ENCODE measurements around the gene FAS.
"Not testable (repeated sequence)": the region's sequence is repeated elsewhere in the genome, so short reads cannot be mapped to it uniquely, and the experiment has no call there.

Gene FAS

DNA sequence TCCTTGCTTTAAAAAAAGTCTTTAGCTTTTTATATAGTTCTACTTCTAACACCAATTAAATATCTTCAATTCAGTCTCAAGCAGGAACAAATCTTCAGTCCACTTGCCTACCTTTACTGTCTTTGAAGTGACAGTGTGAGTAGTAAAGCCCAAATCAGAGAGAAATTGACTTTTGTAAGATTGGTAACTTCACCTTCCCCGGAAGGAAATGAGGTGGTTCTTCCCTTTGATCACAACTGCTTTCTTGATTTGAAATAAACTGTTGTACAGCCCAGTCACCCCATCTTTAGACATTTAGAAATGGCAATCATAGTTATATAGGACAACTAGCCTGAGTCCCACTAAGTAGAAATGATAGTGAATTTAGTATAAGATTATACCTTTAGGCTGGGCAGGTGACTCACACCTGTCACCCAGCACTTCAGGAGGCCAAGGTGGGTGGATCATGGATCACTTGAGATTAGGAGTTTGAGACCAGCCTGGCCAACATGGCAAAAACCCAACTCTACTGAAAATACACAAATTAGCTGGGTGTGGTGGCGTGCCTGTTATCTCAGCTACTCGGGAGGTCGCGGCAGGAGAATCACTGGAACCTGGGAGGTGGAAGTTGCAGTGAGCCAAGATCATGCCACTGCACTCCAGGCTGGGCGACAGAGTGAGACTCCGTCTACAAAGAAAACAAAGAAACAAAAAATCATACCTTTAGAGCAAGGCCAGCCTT, 4.7 kb downstream of the FAS start:
- DNase-seq: no peak

DNA sequence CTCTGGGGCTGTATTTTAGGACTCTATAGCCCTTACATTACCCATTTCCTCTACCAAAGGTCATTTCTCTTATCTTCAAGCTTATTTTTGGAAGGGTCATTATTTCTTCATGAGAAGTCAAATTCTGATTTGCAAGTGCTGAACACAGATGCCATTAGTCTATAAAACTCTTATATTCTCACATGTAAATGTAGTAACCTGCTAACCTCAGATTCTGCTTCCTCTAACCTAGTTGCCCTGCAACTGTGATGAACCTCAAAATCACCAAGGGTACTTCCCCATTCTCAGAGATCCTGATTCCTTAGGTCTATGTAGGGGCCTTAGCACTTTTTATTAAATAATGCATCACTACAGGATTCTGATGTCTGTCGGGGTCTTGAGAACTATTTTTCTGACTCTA, 6.3 kb downstream of the FAS start:
- no peak for DNase-seq

DNA sequence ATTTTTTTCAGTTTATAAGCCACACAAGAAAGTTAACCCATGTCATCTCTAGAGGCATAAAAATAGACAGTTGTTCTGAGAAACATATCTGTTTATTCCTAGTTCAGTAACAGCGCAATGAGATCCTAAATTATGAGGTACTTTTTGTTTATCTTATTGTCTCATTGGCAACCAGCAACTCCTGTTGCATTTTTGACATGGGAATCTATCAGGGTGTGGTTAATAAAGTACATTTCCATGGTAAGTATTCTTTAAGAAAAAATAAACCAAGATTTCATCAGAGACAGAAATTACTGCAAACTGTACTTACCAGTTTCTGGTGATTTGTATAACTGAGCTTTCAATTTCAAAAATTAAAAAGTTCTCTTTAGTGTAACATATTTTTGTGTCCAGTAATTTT, 9.0 kb downstream of the FAS start:
- no peak for DNase-seq

DNA sequence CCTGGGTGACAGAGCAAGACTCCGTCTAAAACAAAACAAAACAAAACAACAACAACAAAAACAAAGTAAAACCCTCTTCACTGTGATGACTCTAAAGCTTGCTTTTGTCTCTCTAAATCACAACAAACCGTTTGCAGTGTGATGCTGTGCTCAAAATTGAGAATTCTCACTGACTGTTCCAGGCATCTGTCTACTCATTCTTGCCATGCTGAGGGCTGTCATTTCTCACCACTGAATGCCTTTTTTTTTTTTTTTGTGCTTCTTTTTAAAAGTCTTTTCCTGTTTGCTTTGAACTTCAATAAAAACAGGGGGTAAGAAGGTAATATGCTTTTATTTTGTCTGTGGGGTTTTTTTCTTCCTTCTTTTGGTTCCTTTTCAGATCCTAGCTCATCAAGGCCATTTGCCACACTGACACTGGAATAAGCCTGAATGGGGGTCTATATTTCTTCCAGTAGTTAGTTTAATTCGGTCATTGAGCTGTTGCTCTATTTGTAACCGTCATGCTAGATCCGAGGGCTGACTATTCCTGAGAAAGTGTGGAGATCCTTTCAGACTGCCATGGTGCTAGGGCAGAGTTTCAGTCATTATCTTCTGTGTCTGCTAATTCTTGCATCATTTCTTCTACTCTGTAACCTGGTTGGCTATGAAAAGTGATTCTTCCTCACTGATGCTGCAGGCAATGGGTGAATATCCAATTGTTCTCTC, 10.6 kb downstream of the FAS start:
- no peak for DNase-seq

DNA sequence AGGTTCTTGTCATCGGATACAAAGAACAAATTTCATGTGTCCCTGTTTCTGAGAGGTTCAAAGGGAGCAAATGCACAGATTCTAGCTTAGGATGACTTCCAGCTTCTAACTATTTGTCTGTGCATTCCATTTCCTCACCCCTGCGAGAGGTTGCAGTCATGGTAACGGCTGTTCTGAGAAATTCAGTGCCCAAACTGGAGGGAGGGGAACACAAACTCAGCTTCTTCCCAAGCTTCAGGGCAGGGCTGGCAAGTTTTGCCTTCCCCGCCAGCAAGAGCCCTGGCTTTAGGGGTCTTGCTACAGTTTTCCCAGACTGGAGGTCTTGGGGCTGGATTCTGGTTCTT, 11.1 kb downstream of the FAS start:
- DNase-seq: no peak

DNA sequence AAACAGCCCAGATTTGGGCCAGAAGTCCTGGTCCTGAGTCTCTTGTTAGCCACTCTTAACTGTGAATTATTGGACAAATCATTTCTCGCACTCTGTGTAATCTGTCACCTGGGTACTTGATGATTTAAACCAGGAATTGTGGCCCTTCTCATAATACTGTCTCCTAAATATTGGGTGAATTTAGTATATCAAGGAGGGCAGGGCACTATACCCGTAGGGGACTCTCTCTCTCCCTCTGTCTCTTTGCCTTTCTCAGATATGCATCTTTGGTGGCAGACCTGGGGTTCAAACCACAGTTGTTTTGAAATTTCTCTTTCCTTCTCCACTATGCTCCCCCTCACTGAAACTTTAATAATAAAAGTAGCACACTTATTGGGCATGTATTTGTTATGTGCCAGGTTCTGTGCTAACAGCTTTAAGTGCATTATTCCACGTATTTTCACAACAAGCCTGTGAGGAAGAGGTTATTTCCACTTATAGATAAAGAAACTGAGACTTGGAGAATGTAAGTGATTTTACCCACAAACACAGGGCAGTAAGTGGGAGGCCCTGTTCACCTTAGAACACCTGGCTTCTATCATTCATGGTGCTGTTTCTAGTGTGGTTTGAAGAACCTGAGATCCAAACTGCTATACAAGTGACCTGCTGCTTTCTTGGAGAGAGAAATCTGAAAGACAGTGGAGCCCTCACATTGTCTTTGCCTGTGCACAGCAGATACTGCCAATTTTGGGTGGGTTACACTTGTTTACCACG, 11.8 kb downstream of the FAS start:
- DNase-seq: no peak

DNA sequence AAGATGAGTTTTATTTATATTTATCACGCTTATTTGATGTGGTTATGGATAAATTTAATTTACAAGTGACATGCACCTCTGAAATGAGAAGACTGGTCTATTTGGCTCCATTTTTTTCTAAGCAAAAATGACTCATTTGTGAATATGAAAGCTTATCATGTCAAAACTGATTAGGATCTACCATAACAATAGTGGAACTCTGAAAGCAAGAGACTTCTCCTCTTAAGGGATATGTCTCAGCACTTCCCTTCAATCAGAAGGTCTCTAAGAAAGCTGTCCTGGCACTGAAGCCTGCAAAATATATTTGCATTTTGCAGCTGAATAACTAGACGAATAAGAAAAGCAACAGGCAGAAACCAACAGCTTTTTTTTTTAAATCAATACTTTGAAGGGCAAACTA, 12.7 kb downstream of the FAS start:
- DNase-seq: no peak

DNA sequence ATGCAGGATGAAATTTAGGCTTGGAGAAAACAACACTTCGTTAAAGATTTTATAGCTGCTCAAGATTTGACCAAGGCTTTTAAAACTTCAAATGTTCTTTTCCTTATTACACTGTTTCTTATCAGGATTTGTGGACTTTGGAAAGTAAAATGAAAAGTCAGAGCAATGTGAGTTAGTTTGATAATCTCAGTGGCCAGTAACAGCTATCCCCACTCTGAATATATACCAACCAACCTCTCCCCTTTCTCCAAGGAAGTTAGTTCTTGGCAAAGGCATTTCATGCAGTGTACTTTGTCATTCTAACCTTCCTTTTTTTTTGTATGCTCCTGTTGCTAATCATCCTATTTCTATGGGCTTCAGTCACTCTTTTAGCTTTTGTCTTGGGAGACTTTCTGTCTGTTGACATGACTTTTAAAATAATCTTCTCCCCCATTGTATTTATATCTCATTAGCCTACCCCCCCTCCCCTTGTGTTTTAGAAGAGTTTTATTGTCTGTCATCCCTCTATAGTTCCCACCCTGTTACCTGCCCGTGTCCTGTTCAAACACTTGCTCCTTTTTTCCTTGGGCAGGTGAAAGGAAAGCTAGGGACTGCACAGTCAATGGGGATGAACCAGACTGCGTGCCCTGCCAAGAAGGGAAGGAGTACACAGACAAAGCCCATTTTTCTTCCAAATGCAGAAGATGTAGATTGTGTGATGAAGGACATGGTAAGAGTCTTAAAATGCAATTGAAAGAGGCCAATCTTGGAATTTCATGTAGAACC, 16.7 kb downstream of the FAS start:
- no peak for DNase-seq

DNA sequence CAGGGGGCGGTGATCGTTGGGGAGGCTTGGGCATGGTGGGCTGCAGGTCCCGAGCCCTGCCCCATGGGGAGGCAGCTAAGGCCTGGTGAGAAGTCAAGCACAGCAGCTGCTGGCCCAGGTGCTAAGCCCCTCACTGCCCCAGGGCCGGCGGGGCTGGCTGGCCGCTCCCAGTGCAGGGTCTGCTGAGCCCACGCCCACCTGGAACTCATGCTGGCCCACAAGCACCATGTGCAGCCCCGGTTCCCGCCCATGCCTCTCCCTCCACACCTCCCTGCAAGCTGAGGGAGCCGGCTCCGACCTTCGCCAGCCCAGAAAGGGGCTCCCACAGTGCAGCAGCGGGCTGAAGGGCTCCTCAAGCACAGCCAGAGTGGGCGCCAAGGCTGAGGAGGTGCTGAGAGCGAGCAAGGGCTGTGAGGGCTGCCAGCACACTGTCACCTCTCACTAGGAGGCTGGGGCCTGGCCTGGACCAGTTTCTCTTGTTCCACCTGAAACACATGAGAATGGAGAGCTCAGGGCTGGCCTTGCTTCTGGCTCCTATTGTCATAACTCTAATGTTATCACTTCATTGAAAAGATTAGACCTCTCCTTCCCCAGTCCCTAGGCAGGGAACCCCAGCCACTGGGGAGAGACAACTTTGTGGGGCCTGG, 28.2 kb downstream of the FAS start:
- not testable (repeated sequence) for DNase-seq

DNA sequence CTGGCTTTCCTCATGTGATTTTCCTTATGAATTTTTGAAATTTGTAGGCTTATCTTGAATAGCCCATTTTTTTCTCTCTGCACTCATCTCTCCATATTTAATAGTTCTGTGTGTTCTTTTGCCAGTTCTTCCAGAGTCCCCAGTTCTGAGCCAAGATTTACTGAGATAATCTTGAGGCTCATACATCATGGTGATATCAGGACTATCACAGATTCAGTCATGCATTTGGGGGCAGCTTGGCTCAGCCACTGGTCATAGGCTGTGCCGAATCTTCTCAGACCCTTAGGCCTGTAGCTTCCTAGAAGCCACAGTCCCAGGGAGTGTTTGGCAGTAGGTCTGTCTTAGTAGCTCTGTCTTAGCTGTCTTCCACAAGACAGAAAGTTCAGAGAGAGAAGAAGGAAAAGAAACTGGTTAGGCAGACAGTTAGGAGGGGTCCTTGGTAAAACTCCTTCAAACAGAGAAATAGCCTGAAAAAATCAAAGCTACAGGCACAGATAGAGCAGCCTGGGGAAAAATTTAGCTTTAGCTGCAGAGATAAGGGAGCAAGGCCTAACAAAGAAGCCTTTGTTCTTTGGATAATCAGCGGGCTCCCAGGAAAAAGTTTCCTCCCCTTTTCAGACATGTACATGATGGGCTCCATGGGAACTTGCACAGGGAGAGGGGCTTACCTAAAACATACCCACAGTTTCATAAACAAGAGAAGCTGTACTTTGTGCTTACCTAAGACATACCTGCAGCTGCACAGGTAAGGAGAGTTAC, 29.1 kb downstream of the FAS start:
- DNase-seq: no peak

DNA sequence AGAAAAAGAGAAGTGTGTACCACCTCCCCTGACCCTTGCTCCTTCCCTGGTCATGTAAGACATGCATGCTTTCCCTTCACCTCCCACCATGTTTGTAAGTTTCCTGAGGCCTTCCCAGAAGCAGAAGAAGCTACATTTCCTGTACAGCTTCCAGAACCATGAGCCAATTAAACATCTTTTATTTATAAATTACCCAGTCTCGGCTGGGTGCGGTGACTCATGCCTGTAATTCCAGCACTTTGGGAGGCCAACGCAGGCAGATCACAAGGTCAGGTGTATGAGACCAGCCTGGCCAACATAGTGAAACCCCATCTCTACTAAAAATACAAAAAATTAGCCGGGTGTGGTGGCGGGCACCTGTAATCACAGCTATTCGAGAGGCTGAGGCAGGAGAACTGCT, 30.9 kb downstream of the FAS start:
- not testable (repeated sequence) for DNase-seq

DNA sequence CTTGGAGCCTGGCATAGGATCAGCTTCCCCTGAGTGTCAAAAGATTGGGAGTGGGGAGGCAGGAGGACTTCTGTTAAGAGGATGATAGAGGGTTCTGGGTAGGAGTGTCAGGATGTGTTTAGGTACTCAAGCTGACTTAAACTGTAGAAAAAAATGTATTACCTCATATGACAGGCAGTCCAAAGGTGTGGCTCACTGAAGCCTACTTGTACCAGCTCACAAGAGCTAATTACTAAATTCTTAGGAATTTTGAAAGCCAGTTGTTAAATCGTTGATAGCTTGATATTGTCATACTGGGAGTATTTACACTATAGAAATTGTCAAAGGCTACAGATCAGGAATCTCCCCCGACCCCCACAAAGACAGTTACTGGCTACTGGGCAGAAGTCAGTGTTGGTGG, 32.1 kb downstream of the FAS start:
- no peak for DNase-seq

DNA sequence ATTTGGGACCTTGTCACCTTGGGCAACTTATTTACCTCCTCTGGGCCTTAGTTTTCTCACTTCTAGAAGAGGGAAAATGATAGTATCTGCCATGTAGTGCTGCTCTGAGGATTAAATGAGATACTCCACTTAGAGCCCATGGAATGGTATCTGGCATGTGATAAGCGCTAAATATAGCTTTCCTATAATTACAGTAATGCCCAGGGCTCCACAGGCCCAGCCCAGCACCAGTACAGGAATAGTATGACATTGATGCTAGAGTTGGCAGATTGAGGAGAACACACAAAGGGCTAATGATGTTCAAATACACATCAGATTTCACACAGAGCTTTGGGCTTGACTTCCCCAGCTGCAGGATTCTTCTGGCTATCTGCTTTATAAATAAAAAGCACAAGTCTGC, 34.9 kb downstream of the FAS start:
- DNase-seq: no peak

DNA sequence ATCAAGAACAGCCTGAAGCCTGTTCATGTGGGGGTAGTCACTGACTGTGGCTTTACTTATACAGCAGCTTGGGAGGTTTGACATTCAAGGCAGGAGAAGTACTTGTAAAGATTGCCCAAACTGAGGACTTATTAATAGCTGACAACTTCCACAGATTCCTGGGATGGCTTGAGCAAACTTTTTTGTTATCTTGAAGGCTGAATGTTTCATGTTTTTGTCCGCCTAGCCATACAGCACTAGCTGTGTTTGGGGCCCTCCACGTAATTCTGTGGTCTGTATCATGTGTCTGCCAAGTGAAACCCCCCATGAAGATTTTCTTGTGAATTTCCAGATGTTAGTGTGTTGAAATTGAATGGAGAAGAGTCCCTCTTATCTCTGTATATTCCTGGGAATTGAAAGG, 38.6 kb downstream of the FAS start:
- no peak for DNase-seq

DNA sequence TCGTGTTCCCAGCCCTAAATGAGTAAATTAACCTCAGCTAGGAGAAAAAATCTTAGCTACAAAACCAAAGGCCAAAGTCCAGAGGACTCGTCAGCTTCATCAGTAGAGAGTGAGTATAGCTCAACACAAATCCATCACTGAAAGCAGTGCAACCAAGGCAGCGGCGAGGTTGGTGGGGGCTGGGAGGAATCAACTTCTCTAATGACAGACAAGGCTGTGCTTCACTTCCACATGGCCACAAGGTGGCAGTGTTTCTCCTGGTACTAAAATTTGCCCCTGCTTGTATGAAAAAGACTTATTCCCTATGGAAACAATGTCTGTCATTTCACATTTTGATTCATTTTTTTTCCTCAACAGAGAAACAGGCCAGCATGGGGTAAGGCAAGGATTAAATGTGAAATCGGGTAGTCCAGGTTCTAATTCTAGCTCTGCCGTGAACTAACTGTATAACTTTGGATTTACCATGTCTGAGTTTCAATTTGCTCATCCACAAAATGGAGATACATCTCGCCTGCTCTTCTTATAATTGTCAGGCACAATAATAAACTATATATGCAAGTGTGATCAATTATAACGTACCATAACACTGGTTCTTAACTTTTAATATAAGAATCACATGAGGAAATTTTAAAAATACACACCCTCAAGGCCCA, 39.3 kb downstream of the FAS start:
- DNase-seq: peak; percentile 87

DNA sequence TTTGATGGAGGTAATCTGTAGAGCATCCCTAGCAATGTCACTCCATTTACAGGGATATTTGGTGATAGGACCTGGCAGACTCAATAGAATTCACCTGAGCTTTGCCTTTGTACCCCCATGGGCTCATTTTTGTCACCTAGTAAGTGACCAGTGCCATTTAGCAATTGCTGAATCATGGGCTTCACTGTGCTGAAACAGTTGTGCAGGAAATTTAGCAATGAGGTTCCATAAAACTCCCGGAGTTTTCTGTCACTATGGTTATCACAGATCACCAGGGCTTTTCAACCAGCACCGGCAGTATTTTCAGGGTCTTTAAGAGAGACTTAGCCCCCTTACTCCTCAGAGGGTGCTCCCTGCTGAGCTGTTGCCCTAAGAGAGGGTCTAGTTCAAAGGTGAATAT, 40.2 kb downstream of the FAS start:
- no peak for DNase-seq

DNA sequence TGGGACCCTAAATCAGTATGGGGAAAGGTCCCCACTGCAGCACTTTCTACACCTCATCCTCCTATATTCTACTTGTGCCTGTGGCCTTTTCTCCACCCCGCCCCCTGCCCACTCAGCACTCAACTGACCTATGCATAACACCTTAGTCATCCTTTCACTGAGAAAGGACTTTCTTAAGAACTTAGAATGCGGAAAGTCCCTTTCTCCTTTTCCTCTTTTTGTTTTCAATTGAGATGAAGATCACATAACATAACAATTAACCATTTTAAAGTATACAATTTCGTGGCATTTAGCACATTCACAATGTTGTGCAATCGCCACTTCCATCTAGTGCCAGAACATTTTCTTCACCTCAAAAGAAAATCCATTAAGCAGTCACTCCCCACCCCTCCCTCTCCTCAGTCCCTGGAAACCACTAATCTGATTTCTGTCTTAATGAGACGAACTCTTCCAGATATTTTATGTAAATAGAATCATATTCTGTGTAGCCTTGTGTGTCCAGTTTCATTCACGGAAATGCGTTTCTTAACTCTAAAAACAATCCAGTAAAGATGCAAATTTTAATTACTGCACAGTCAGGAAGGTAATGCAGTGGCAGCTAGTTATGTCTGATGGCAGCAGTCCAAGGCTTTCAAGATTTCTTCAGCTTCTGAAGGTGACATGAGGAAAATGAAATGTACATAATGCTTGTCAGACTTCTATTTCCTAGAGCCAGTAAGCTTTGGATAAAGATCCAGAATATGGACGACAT, 41.7 kb downstream of the FAS start:
- peak; percentile 86 for DNase-seq

DNA sequence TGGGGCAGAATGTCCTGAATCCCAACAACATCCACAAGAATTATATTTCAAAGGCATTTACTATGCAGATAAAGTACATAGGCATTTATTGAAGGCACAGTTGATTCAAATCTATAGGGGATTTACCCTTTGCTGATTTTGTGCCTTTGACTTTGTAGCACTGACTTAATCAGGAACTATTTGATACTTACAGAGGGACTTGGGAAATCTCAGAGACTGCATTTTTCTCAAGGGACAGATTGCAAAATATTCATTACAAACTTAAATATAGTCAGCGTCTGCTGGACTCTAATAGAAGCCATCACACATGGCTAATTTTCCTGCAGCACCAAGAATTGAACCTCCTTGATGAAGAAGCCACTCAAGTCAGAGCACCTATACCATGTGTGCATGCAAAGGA, 44.9 kb downstream of the FAS start:
- DNase-seq: no peak

DNA sequence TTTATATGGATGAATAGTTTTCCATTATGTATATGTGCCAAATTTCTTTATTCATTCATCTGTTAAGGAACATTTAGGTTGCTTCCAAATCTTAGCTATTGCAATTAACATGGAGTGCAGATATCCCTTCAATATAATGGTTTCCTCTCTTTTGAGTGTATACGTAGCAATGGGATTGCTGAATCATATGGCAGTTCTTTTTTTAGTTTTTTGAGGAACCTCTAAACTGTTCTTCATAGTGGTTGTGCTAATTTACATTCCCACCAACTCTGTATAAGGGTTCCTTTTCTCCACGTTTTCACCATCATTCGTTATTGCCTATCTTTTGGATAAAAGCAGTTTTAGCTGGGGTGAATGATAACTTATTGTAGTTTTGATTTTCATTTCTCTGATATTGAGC, 46.5 kb downstream of the FAS start:
- DNase-seq: no peak

DNA sequence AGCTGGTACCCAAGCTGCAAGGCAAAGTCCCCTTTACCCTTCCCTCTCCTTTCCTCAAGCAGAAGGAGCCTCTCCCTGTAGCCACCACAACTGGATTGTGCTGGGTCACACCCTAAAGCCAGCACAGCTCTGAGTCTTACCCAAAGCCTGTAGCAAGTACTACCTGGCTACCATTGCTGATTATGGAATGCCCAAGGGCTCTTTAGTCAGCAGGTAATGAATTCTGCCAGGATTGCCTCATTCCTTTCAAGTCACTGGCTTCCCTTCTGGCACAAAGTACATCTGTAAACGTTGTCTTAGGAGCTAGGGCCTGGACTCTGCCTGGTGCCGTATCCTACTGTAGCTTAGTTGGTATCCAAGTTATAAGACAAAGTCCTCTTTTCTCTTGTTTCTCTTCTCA, 52.0 kb downstream of the FAS start:
- DNase-seq: no peak

DNA sequence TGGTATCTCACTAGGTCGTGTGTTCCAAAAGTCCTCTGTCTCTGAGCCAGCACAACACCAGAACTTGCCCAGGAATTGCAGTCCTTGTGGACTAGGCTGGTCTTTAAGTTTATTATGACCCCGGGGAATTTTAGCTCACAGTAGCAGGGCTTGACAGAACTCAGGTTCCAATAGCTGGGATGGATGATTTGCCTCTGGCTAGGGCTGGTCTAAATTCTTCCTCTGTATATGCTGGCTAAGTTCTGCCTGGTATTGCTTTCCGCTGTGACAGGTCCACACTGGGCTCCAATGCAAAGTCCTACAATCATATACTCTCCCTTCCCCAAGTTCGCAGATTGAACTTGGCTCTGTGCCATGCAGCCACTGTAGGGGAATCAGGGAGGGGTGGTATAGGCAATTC, 52.5 kb downstream of the FAS start:
- no peak for DNase-seq

All from activated effector memory CD4-positive, alpha-beta T cell treated with anti-CD3 and anti-CD28 coated beads, Interleukin-2, amount 50 U/mL, for 16 hours (primary cell).